ENCODE data around the gene TBC1D22A.
"Not testable (repeated sequence)": the region's sequence is repeated elsewhere in the genome, so short reads cannot be mapped to it uniquely, and the experiment has no call there.

Gene TBC1D22A

DNA sequence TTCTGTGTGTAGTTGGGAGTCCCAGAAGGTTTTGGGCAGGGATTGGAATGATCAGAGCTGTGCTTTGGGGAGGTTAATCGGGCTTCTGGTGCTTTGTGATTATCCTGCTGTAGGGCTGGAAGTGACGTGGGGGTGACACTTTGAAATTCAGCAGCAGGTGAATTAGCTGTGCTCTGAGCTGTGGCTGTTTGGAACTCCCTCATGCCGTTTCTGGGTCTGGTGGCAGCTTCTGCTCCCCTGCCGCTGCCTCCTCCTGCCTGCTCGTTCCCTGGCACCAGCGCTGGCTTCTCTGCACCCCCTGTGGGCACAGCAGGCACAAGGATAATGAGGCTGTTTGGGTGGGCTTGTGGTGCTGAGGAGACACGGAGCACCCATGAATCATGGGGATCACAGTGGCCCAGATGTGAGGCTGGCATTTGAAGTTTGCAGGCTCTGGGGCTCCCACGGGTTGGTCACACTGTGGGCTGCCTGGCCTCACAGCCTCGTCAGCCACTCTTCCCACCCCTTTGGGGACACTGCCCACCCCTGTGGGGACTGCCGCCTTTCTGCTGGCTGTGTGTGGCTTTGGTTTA, 49.7 kb downstream of the TBC1D22A start:
- peaks cover 8% of the 10 kb centered on the region for H3K4me1 ChIP-seq (ENCODE audit: control insufficient read depth, insufficient read depth, low read length)
- no peaks in the 10 kb centered on the region for H3K9me3 ChIP-seq (ENCODE audit: control insufficient read depth, low read length)
- no peak for DNase-seq (ENCODE audit: low read depth)
- no peak overlapping the region for H3K9ac ChIP-seq (ENCODE audit: low read length)
- no peaks in the 10 kb centered on the region for H3K27me3 ChIP-seq (replicated peaks; ENCODE audit: control insufficient read depth, insufficient read depth, low read length)
- no peaks in the 10 kb centered on the region for H3K36me3 ChIP-seq (ENCODE audit: control insufficient read depth, insufficient read depth, low read length, severe bottlenecking)
- H3K4me3 ChIP-seq (ENCODE audit: low read length), result no peak overlapping the region

DNA sequence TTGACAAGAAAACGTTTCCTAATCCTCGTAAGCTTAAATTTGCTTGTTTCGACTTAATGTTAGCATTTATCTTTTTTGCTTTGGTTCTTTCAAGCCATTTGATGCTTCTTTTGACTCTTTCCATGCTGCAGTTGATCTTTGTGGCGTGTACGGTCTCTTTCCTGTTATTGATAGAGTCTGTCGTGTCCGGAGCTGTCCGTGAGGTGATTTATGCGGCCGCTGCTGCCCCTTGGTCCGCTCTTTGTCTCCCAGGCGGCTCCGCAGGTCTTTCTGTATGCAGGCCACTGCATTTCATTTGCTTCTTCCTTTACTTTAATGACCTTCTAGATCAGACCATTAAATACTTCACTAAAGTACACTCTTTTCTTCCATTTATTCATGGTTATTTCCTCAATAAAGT, 50.3 kb downstream of the TBC1D22A start:
- no peaks in the 10 kb centered on the region for H3K9me3 ChIP-seq (ENCODE audit: control insufficient read depth, low read length)
- H3K36me3 ChIP-seq (ENCODE audit: control insufficient read depth, insufficient read depth, low read length, severe bottlenecking), result no peaks in the 10 kb centered on the region
- H3K4me1 ChIP-seq (ENCODE audit: control insufficient read depth, insufficient read depth, low read length), result peaks cover 8% of the 10 kb centered on the region
- no peak overlapping the region for H3K4me3 ChIP-seq (ENCODE audit: low read length)
- H3K27me3 ChIP-seq (replicated peaks; ENCODE audit: control insufficient read depth, insufficient read depth, low read length), result no peaks in the 10 kb centered on the region
- no peak for DNase-seq (ENCODE audit: low read depth)
- H3K9ac ChIP-seq (ENCODE audit: low read length), result no peak overlapping the region

DNA sequence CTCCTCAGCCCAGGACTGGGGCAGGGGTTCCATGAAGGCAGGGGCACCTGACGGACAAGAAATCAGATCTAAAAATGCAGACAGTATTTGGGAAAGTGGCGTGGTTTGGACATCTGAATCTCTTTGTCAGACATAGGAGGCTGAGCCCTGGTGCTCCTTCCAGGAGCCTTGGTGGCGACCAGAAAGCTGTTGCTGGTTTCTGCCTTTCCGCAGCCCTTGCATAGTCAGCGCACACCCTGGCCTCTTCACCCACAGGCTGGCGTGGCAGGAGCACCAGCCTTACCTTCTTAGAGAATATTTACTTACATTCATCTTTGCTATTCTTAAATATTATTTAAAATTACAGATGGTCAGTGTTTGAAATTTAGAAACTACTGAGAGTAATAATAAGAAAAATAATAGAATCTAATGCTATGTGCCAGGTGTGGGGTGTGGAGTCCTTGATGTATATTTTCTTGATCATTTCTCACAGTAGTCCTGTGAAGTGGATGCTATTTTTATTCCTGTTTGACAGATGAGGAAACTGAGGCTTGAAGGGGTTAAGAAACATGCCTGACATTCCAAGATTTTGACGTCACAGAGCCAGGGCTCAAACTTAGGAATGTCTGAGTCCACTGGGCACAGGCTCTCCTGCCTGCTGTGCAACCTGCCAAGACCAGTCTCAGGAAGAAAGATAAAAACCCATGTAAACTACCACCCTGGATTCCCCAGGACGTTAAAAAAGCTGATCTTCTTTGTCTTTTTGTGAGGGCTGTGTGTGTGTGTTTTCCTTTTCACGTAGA, 51.6 kb downstream of the TBC1D22A start:
- DNase-seq (ENCODE audit: low read depth), result peak; percentile 57
- H3K9me3 ChIP-seq (ENCODE audit: control insufficient read depth, low read length), result no peaks in the 10 kb centered on the region
- no peaks in the 10 kb centered on the region for H3K36me3 ChIP-seq (ENCODE audit: control insufficient read depth, insufficient read depth, low read length, severe bottlenecking)
- no peak overlapping the region for H3K4me3 ChIP-seq (ENCODE audit: low read length)
- H3K9ac ChIP-seq (ENCODE audit: low read length), result no peak overlapping the region
- H3K4me1 ChIP-seq (ENCODE audit: control insufficient read depth, insufficient read depth, low read length), result peaks cover 8% of the 10 kb centered on the region
- H3K27me3 ChIP-seq (replicated peaks; ENCODE audit: control insufficient read depth, insufficient read depth, low read length), result no peaks in the 10 kb centered on the region

DNA sequence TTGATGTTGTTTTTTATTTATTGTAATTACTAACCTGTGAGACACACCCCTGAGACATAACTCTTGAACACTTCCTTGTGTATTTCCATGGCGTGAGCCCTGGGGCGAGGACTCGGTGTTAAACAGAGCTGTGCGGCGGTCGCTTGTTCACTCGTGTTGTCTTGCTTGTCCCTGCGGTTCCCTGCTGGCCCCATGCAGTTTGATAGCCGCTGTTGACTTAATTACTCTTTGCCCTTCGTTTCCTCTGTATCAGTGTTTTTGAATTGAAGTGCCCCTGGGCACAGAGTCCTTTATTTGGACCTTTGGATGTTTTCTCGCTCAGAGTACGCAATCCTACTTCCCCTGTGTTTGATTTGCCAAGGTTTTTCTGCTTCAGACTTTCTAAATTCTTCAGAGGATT, 52.7 kb downstream of the TBC1D22A start:
- Histone ChIP-seq H3K4me3 (ENCODE audit: low read length) (no peak overlapping the region), H3K9ac (ENCODE audit: low read length) (no peak overlapping the region), H3K36me3 (ENCODE audit: control insufficient read depth, insufficient read depth, low read length, severe bottlenecking) (no peaks in the 10 kb centered on the region), H3K4me1 (ENCODE audit: control insufficient read depth, insufficient read depth, low read length) (peaks cover 8% of the 10 kb centered on the region), H3K27me3 (replicated peaks; ENCODE audit: control insufficient read depth, insufficient read depth, low read length) (no peaks in the 10 kb centered on the region), H3K9me3 (ENCODE audit: control insufficient read depth, low read length) (no peaks in the 10 kb centered on the region)
- no peak for DNase-seq (ENCODE audit: low read depth)

DNA sequence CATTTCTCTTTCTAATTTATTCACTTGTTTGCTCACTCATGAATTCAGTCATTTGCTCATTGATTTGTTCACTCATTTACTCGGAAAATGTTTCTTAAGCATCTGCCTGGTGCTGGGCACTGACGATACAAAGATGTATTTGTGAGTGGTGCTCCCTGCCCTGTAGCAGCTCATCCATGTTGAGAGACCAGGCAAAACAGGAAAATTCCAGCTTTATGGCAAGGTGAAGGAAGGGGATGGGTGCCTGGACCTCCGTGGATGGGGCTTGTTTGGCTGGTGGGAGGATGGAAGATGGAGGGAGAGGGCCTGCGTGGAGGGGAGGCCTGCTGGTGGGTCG, 53.1 kb downstream of the TBC1D22A start:
- Histone ChIP-seq H3K4me1 (ENCODE audit: control insufficient read depth, insufficient read depth, low read length) (peaks cover 8% of the 10 kb centered on the region), H3K27me3 (replicated peaks; ENCODE audit: control insufficient read depth, insufficient read depth, low read length) (no peaks in the 10 kb centered on the region)
- no peak for DNase-seq (ENCODE audit: low read depth)

DNA sequence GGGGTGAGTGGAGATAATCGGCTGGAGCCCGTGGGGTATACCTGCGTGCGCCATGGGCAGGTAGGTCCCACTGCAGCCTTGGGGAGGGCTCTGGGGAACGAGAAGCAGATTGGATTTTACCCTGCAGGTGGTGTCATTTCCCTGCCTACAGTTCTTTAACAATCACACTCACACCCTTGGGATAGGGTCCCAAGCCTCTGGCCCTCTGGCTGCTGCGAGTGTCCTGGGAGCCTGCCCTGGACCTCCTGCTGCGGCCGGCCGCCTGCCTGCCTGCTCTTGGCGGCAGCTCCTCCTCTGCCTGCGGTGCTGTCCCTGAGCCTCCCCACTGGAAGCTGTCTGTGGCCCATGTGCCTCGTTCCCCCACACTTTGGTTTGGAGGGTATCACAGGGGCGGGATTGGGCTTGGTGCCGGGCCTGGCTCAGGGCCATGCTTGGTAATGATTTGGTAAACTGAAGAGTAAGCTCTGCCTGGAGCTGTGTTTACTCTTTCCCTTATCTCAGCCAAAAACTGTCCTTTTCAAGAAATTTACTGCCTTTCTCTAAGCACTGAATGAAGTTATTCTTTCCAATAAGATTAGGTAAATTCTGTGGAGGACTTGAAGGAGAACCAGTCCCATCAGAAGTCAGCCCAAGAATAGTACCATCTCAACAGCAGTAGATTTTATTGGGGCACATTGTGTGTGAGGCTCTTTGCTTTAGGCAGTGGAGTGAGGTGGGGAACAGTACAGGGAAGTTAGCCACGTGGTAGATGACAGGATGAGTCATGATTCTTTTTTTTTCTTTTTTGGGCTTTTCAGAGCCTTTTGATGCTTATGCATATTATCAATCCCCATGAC, 53.7 kb downstream of the TBC1D22A start:
- peaks cover 8% of the 10 kb centered on the region for H3K4me1 ChIP-seq (ENCODE audit: control insufficient read depth, insufficient read depth, low read length)
- peak overlapping the region; percentile 8 for H3K9ac ChIP-seq (ENCODE audit: low read length)
- DNase-seq (ENCODE audit: low read depth), result peak; percentile 66
- H3K27me3 ChIP-seq (replicated peaks; ENCODE audit: control insufficient read depth, insufficient read depth, low read length), result no peaks in the 10 kb centered on the region
- no peak overlapping the region for H3K4me3 ChIP-seq (ENCODE audit: low read length)
- no peaks in the 10 kb centered on the region for H3K36me3 ChIP-seq (ENCODE audit: control insufficient read depth, insufficient read depth, low read length, severe bottlenecking)
- H3K9me3 ChIP-seq (ENCODE audit: control insufficient read depth, low read length), result no peaks in the 10 kb centered on the region

More for the DNA sequence above, 53.1 kb downstream of the TBC1D22A start:
- H3K36me3 ChIP-seq (ENCODE audit: control insufficient read depth, insufficient read depth, low read length, severe bottlenecking), result no peaks in the 10 kb centered on the region
- no peak overlapping the region for H3K9ac ChIP-seq (ENCODE audit: low read length)
- no peak overlapping the region for H3K4me3 ChIP-seq (ENCODE audit: low read length)
- no peaks in the 10 kb centered on the region for H3K9me3 ChIP-seq (ENCODE audit: control insufficient read depth, low read length)

DNA sequence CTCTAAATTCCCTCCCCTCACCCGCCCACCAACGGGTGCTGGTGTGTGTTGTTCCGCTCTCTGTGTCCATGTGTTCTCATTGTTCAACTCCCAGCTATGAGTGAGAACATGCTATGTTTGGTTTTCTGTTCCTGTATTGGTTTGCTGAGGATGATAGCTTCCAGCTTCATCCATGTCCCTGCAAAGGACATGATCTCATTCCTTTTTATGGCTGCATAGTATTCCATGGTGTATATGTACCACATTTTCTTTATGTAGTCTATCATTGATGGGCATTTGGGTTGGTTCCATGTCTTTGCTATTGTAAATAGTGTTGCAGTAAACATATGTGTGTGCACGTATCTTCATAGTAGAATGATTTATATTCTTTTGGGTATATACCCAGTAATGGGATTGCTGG, 54.9 kb downstream of the TBC1D22A start:
- DNase-seq (ENCODE audit: low read depth); H3K4me3 ChIP-seq (ENCODE audit: low read length); H3K4me1 ChIP-seq (ENCODE audit: control insufficient read depth, insufficient read depth, low read length); H3K9ac ChIP-seq (ENCODE audit: low read length); H3K9me3 ChIP-seq (ENCODE audit: control insufficient read depth, low read length); H3K36me3 ChIP-seq (ENCODE audit: control insufficient read depth, insufficient read depth, low read length, severe bottlenecking); H3K27me3 ChIP-seq (replicated peaks; ENCODE audit: control insufficient read depth, insufficient read depth, low read length): not testable (repeated sequence)

DNA sequence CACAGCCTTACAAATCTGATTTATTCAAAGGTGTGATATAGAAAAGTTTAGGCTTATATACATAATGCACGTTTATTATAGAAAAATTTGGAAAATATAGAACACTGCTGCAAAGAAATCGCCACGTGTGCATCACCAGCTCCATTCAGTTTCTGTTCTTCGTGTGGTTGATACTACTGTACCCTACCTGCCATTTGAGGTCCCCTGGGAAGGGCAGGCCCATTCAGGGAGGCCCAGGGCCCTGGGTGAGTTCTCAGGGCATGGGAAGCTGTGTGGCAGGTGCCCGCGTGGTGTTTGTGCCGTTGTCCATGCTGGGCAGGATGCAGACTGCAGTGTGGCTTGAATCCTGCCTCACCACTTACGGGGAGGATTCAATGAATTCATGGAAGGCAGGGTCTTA, 60.8 kb downstream of the TBC1D22A start:
- Histone ChIP-seq H3K36me3 (ENCODE audit: control insufficient read depth, insufficient read depth, low read length, severe bottlenecking) (no peaks in the 10 kb centered on the region), H3K9ac (ENCODE audit: low read length) (no peak overlapping the region), H3K9me3 (ENCODE audit: control insufficient read depth, low read length) (no peaks in the 10 kb centered on the region), H3K4me1 (ENCODE audit: control insufficient read depth, insufficient read depth, low read length) (no peaks in the 10 kb centered on the region), H3K27me3 (replicated peaks; ENCODE audit: control insufficient read depth, insufficient read depth, low read length) (no peaks in the 10 kb centered on the region), H3K4me3 (ENCODE audit: low read length) (no peak overlapping the region)
- DNase-seq (ENCODE audit: low read depth), result no peak

DNA sequence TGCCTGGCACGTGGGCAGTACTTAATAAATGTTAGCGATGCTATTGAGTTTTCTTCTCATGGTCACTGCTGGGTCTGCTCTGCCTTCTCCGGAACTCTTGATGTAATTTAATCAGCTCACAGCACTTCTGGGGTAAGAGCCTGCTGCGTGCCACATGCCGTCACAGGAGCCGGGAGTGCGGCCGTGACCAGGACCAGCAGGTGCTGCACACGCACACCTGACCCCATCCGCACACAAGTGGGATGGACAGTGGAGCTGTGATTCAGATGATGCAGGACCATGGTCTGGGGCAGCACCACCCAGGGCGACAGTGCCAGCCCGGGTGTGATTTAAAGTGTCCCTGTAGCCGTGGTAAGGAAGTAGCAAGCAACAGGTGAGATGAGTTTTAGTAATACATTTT, 61.2 kb downstream of the TBC1D22A start:
- DNase-seq (ENCODE audit: low read depth), result no peak
- H3K36me3 ChIP-seq (ENCODE audit: control insufficient read depth, insufficient read depth, low read length, severe bottlenecking), result no peaks in the 10 kb centered on the region
- no peak overlapping the region for H3K9ac ChIP-seq (ENCODE audit: low read length)
- H3K27me3 ChIP-seq (replicated peaks; ENCODE audit: control insufficient read depth, insufficient read depth, low read length), result no peaks in the 10 kb centered on the region
- no peaks in the 10 kb centered on the region for H3K9me3 ChIP-seq (ENCODE audit: control insufficient read depth, low read length)
- peaks cover 1% of the 10 kb centered on the region for H3K4me1 ChIP-seq (ENCODE audit: control insufficient read depth, insufficient read depth, low read length)
- no peak overlapping the region for H3K4me3 ChIP-seq (ENCODE audit: low read length)

DNA sequence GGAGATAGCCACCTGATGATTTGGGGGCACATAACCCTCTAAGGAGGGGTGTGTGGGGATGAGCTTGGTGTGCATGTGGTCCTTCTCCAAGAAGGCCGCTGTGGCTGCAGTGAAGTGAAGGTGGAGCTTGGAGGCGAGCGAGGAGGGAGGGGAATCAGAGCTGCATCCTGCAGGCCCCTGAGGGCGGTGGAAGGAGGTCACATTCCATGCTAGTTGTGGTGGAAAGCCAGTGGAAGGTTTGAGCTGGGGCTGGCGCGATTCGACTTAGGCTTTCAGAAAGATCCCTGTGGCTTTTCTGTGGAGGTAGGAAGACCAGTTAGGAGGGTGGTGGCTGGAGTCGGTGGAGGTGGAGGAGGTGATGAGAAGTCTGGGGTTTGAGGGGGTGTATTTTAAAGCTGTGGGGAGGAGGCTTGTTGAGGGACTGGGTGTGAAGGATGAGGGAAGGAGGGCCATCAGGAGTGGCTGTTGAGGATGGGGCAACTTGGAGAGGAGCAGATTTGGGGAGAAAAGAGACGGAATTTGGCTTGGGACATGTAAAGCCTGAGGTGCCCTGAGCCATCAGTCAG, 62.0 kb downstream of the TBC1D22A start:
- Histone ChIP-seq H3K4me1 (ENCODE audit: control insufficient read depth, insufficient read depth, low read length) (peaks cover 9% of the 10 kb centered on the region), H3K36me3 (ENCODE audit: control insufficient read depth, insufficient read depth, low read length, severe bottlenecking) (no peaks in the 10 kb centered on the region), H3K27me3 (replicated peaks; ENCODE audit: control insufficient read depth, insufficient read depth, low read length) (no peaks in the 10 kb centered on the region), H3K9me3 (ENCODE audit: control insufficient read depth, low read length) (no peaks in the 10 kb centered on the region), H3K4me3 (ENCODE audit: low read length) (no peak overlapping the region), H3K9ac (ENCODE audit: low read length) (no peak overlapping the region)
- no peak for DNase-seq (ENCODE audit: low read depth)

DNA sequence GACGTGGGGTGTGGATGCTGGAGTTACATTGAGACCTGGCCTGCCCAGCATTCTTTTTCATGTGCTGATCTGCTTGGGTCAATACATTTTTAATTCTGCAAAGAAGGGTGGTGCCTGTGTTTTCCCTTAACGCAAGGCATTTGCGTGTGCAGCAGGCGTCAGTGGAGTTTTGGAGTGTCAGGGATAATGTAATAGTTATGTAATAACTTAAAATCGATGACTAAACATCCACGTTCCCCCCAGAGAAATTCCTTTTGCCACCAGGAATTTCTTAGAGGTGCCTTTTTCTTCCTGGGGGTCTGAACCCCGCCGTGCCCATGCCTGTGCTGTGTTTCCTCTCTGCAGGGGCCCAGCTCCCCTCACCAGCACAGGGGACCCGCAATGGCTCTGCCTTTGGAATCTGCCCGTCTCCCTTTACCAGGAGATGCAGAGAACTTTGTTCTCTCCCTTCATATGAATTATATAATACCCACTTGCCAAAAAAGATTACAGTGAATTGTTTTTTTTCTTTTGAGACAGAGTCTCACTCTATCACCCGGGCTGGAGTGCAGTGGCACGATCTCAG, 62.6 kb downstream of the TBC1D22A start:
- peaks cover 15% of the 10 kb centered on the region for H3K4me1 ChIP-seq (ENCODE audit: control insufficient read depth, insufficient read depth, low read length)
- H3K9ac ChIP-seq (ENCODE audit: low read length), result no peak overlapping the region
- no peak overlapping the region for H3K4me3 ChIP-seq (ENCODE audit: low read length)
- no peak for DNase-seq (ENCODE audit: low read depth)
- no peaks in the 10 kb centered on the region for H3K27me3 ChIP-seq (replicated peaks; ENCODE audit: control insufficient read depth, insufficient read depth, low read length)
- H3K9me3 ChIP-seq (ENCODE audit: control insufficient read depth, low read length), result no peaks in the 10 kb centered on the region
- H3K36me3 ChIP-seq (ENCODE audit: control insufficient read depth, insufficient read depth, low read length, severe bottlenecking), result no peaks in the 10 kb centered on the region

All from adipocyte (in vitro differentiated cells).